Common myeloid progenitor, CD34-positive (primary cell): ENCODE data around the gene NFKB1.
A peak's percentile ranks its signal among the peaks of the same experiment; 100 is the strongest.

Experiments
- CTCF ChIA-PET: fragments of 350-600 bp; sonication (Branson Sonifier 250); formaldehyde crosslinking; loops from one replicate; lab custom pipeline; 2021; ENCODE audit warnings: antibody characterized with exemption; lab: Charles Lee
- POLR2A ChIA-PET: fragments of 350-600 bp; sonication (Branson Sonifier 250); formaldehyde crosslinking; loops from one replicate; lab custom pipeline; 2021; ENCODE audit warnings: antibody characterized with exemption; lab: Charles Lee
- DNase-seq, 3 donors: peaks; one replicate each; pipeline versions ENCODE4 v3.0.0 to v3.0.0-alpha.2; 2013
- H3K27ac ChIP-seq, 2 experiments: 1 replicate in 1 of 2; 2 replicates in 1 of 2; pipeline ENCODE4 v1.7.0; 2013; ENCODE audit warnings: inconsistent platforms in 2 of 2, low read length in 2 of 2, mild to moderate bottlenecking in 2 of 2, low read depth in 1 of 2, moderate library complexity in 1 of 2; ENCODE audit not compliant: severe bottlenecking in 2 of 2, insufficient read depth in 1 of 2, poor library complexity in 1 of 2
- H3K27me3 ChIP-seq, 5 experiments: replicated peaks in 2 of 5; 1 replicate in 3 of 5; 2 replicates in 2 of 5; pipeline versions ENCODE4 v1.6.1 to v1.7.0; 2013; ENCODE audit warnings: low read length in 4 of 5, mild to moderate bottlenecking in 2 of 5, moderate library complexity in 2 of 5, inconsistent platforms in 1 of 5; ENCODE audit not compliant: insufficient read depth in 5 of 5, control insufficient read depth in 4 of 5
- H3K36me3 ChIP-seq, 4 experiments: 1 replicate in 2 of 4; 2 replicates in 2 of 4; pipeline versions ENCODE4 v1.6.1 to v1.7.0; 2013; ENCODE audit warnings: low read length in 3 of 4, control low read depth in 1 of 4, mild to moderate bottlenecking in 1 of 4; ENCODE audit not compliant: control insufficient read depth in 4 of 4, insufficient read depth in 4 of 4
- H3K4me1 ChIP-seq, 4 experiments: 1 replicate in 3 of 4; 2 replicates in 1 of 4; pipeline versions ENCODE4 v1.6.1 to v1.7.1; 2013; ENCODE audit warnings: low read length in 3 of 4, mild to moderate bottlenecking in 3 of 4, control low read depth in 1 of 4, inconsistent platforms in 1 of 4, moderate library complexity in 1 of 4; ENCODE audit not compliant: control insufficient read depth in 4 of 4, insufficient read depth in 4 of 4; ENCODE audit errors: control extremely low read depth in 1 of 4
- H3K4me3 ChIP-seq, 7 experiments: 1 replicate in 4 of 7; 2 replicates in 3 of 7; pipeline versions ENCODE4 v1.5.1 to v1.7.0; 2013; ENCODE audit warnings: mild to moderate bottlenecking in 7 of 7, low read length in 6 of 7, moderate library complexity in 6 of 7, inconsistent platforms in 2 of 7, low read depth in 2 of 7, control low read depth in 1 of 7; ENCODE audit not compliant: insufficient read depth in 4 of 7, control insufficient read depth in 1 of 7; ENCODE audit errors: extremely low read depth in 1 of 7
- H3K9me3 ChIP-seq, 5 experiments: 1 replicate in 4 of 5; 2 replicates in 1 of 5; pipeline versions ENCODE4 v1.6.1 to v1.7.1; 2013; ENCODE audit warnings: low read length in 4 of 5, mild to moderate bottlenecking in 2 of 5, inconsistent platforms in 1 of 5, low read depth in 1 of 5, moderate library complexity in 1 of 5; ENCODE audit not compliant: control insufficient read depth in 4 of 5, insufficient read depth in 2 of 5; ENCODE audit errors: control extremely low read depth in 1 of 5
- WGBS: methylation state at CpG from one replicate; pipeline ENCODE4 v1.1.5; 2013; ENCODE audit not compliant: insufficient coverage; 5-methylcytosine and 5-hydroxymethylcytosine counted together

The NFKB1 gene

DNA sequence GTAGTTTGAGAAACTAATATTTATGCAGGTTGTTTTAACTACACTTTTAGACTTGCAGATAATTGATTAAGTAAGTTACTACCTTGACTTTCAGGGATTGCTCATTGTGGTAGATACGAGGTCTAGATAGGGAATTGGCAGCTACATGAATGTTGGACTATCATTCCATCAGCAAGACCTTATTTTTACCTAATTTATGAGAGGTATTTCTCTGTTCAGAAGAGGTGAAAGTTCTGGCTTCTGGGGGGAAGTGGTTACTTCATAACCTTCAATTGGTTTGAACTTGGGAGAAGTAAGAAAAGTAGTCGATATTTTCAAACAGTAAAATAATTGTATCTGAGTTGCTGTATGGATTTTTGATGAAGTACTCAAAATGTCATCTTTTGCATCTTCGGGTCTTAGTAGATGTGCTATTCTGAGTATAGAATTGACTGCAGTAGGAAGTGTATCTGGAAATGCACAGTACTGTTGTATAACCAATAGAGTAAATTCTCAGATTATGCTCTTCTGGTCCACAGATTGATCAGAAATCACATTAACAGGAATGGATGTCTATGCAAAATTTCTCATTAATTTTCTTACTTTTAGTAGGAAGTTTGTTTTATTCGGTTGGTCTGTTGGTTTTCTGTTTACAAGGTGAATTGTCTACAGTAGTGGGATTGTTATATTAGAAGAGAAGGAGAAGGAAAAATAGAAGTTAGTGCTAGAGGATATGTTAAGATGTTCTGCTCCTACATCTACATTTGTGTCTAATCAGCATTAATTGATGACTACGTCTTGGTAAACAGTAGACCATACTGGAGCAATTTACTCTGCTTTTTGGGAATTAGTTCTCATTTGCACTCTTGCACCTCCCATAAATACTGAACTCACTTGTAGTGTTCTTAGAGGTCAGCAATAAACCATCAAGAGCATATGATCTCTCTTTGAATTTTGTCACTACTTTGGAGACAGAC lies 3.0 kb downstream of the NFKB1 start:
- WGBS: 47% methylated on average over 2 of the region's 5 CpGs
- POLR2A ChIA-PET: interaction anchor here (0.6 kb wide), 1 partner anchor 11 kb away, joined by 3 read pairs; no protein-coding TSS in a partner anchor
- Histone ChIP-seq H3K27me3 (no peaks in the 10 kb centered on the region), H3K36me3 (no peaks in the 10 kb centered on the region), H3K4me3 (peak overlapping the region in 6 of 7 experiments; percentile 5 to 97 (median 92)), H3K4me1 (peaks cover 9 to 34% (median 22%) of the 10 kb centered on the region in 4 experiments), H3K9me3 (no peaks in the 10 kb centered on the region), H3K27ac (no peak overlapping the region)
- peak in 1 of 3 donors; percentile 30 for DNase-seq
- CTCF ChIA-PET: no interaction called here

- ChIA-PET CTCF (no interaction called here), POLR2A (no interaction called here)
- no peak overlapping the region for H3K4me3 ChIP-seq
Observed at GRCh38 chr4:102504941-102505340, 3.8 kb downstream of the NFKB1 start.

GRCh38 chr4:102505708-102506107 lies 4.5 kb downstream of the NFKB1 start:
- H3K27me3 ChIP-seq: no peaks in the 10 kb centered on the region
- H3K27ac ChIP-seq: no peak overlapping the region
- CTCF ChIA-PET: no interaction called here
- WGBS: 100% methylated on average over 1 of the region's 2 CpGs
- H3K9me3 ChIP-seq: no peaks in the 10 kb centered on the region
- H3K4me1 ChIP-seq: peaks cover 7 to 26% (median 21%) of the 10 kb centered on the region in 4 experiments
- H3K36me3 ChIP-seq: no peaks in the 10 kb centered on the region
- no peak overlapping the region for H3K4me3 ChIP-seq
- no peak for DNase-seq
- POLR2A ChIA-PET: no interaction called here

More at GRCh38 chr4:102504941-102505340, 3.8 kb downstream of the NFKB1 start:
- H3K9me3 ChIP-seq: no peaks in the 10 kb centered on the region
- WGBS: no CpG with 5 or more reads among the region's 1 CpG
- H3K27ac ChIP-seq: no peak overlapping the region
- H3K36me3 ChIP-seq: no peaks in the 10 kb centered on the region
- H3K27me3 ChIP-seq: no peaks in the 10 kb centered on the region
- peaks cover 9 to 33% (median 22%) of the 10 kb centered on the region in 4 experiments for H3K4me1 ChIP-seq
- DNase-seq: no peak

DNA sequence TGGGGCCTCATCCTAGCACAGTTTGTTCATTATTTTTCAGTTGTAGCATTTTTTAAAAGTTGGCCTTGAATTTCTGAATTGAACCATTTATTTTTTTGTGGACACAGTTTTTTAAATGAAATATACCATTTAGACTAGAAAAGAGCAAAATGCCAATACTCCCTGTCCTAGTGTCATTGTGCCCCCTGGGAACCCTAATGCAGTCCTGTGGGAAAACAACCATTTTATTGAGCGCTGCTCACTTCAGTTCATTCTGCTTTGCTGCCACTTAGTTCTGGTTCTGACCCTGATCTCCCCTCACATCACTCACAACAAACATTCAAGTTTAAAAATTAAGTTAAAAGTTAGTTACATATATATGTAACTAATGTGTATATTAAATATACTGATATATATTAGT lies 5.4 kb downstream of the NFKB1 start:
- POLR2A ChIA-PET: no interaction called here
- CTCF ChIA-PET: interaction anchor here (1.1 kb wide), 1 partner anchor 37 kb away, joined by 3 read pairs; no protein-coding TSS in a partner anchor

GRCh38 chr4:102511830-102512605 lies 10.9 kb downstream of the NFKB1 start:
- ChIA-PET POLR2A (interaction anchor here (0.6 to 1.1 kb wide), 2 partner anchors 34 to 66 kb away, joined by 3 to 4 read pairs; no protein-coding TSS in a partner anchor), CTCF (interaction anchor here (0.6 to 1.9 kb wide), 4 partner anchors 9 to 571 kb away, joined by 3 to 9 read pairs (median 4); no protein-coding TSS in a partner anchor)
- no peak for DNase-seq
- Histone ChIP-seq H3K9me3 (peaks cover 0 to 15% (median 4%) of the 10 kb centered on the region in 5 experiments), H3K27ac (no peak overlapping the region), H3K4me3 (no peak overlapping the region), H3K36me3 (peaks cover 2 to 15% (median 5%) of the 10 kb centered on the region in 4 experiments), H3K4me1 (no peaks in the 10 kb centered on the region), H3K27me3 (no peaks in the 10 kb centered on the region)
- WGBS: no CpG with 5 or more reads among the region's 5 CpGs

More for the DNA sequence above, 5.4 kb downstream of the NFKB1 start:
- no CpG with 5 or more reads among the region's 1 CpG for WGBS
- H3K36me3 ChIP-seq: no peaks in the 10 kb centered on the region
- no peak overlapping the region for H3K4me3 ChIP-seq
- no peaks in the 10 kb centered on the region for H3K9me3 ChIP-seq
- no peak overlapping the region for H3K27ac ChIP-seq
- no peaks in the 10 kb centered on the region for H3K27me3 ChIP-seq
- no peak for DNase-seq
- peaks cover 7 to 26% (median 21%) of the 10 kb centered on the region in 4 experiments for H3K4me1 ChIP-seq

GRCh38 chr4:102514298-102514964 lies 13.3 kb downstream of the NFKB1 start:
- ChIA-PET CTCF (no interaction called here), POLR2A (interaction anchor here (0.6 kb wide), 1 partner anchor 11 kb away, joined by 3 read pairs; no protein-coding TSS in a partner anchor)
- Histone ChIP-seq H3K4me1 (peaks cover 0 to 6% (median 2%) of the 10 kb centered on the region in 4 experiments), H3K36me3 (peaks cover 2 to 15% (median 6%) of the 10 kb centered on the region in 4 experiments), H3K27me3 (no peaks in the 10 kb centered on the region), H3K27ac (no peak overlapping the region), H3K4me3 (no peak overlapping the region), H3K9me3 (peaks cover 0 to 15% (median 4%) of the 10 kb centered on the region in 5 experiments)
- no peak for DNase-seq
- 100% methylated on average over 5 of the region's 6 CpGs for WGBS
